Osteoblast (primary cell): ENCODE data around the gene AGBL5. TPM values are rescaled to one million over a fixed set of nuclear protein-coding genes. Genes with fewer than 3 reads are reported as not detected.

Source experiments
- DNase-seq: peaks from one replicate; pipeline ENCODE4 v3.0.0; 2011; ENCODE audit warnings: low spot score, mixed read lengths; ENCODE audit not compliant: insufficient read length; ENCODE audit errors: missing footprints
- H2AFZ ChIP-seq: 2 replicates; pipeline ENCODE4 v1.6.0; 2011; ENCODE audit warnings: mild to moderate bottlenecking, low read length
- H3K27ac ChIP-seq: 2 replicates; pipeline ENCODE4 v1.5.1; 2011; ENCODE audit warnings: mild to moderate bottlenecking, low read depth, low read length, moderate library complexity
- H3K27me3 ChIP-seq: 2 replicates; pipeline ENCODE4 v1.6.0; 2012; ENCODE audit warnings: mild to moderate bottlenecking, control low read depth, inconsistent platforms, low read length, moderate library complexity; ENCODE audit not compliant: insufficient read depth
- H3K36me3 ChIP-seq: 2 replicates; pipeline ENCODE4 v1.5.1; 2011; ENCODE audit warnings: mild to moderate bottlenecking, low read length, control low read depth, moderate library complexity; ENCODE audit not compliant: insufficient read depth
- H3K4me1 ChIP-seq: 2 replicates; pipeline ENCODE4 v1.5.1; 2011; ENCODE audit warnings: mild to moderate bottlenecking, low read length, control low read depth, moderate library complexity; ENCODE audit not compliant: insufficient read depth
- H3K4me2 ChIP-seq: 2 replicates; pipeline ENCODE4 v1.6.0; 2011; ENCODE audit warnings: mild to moderate bottlenecking, low read length; ENCODE audit not compliant: insufficient read depth
- H3K4me3 ChIP-seq: fragments of 200-600 bp; sonication (generic); 3 replicates; pipeline ENCODE4 v1.5.1; 2012; ENCODE audit warnings: mild to moderate bottlenecking, low read length, inconsistent platforms; ENCODE audit not compliant: insufficient read depth
- H3K79me2 ChIP-seq: 2 replicates; pipeline ENCODE4 v1.6.0; 2012; ENCODE audit warnings: mild to moderate bottlenecking, low read length, control low read depth, inconsistent platforms; ENCODE audit not compliant: insufficient read depth
- H3K9me3 ChIP-seq: 2 replicates; pipeline ENCODE4 v1.5.1; 2011; ENCODE audit warnings: low read depth, low read length, control low read depth
- H4K20me1 ChIP-seq: 2 replicates; pipeline ENCODE4 v1.6.0; 2012; ENCODE audit warnings: mild to moderate bottlenecking, low read length, control low read depth; ENCODE audit not compliant: insufficient read depth
- total RNA-seq: library from RNA; depleted of rRNA; stranded (reverse); fragments of >200 nt; gene quantifications from 2 replicates; pipeline ENCODE4 v1.2.3, GENCODE V29; 2012
- TF ChIP-seq, protein P1 (sequence below): IDR thresholded peaks from 2 replicates; pipeline ENCODE4 v1.5.1; 2011; ENCODE audit warnings: mild to moderate bottlenecking, low read depth, low read length, moderate library complexity; ENCODE audit errors: extremely low read depth

Gene AGBL5
- total RNA-seq, 1 donor, result 24.6 TPM

DNA sequence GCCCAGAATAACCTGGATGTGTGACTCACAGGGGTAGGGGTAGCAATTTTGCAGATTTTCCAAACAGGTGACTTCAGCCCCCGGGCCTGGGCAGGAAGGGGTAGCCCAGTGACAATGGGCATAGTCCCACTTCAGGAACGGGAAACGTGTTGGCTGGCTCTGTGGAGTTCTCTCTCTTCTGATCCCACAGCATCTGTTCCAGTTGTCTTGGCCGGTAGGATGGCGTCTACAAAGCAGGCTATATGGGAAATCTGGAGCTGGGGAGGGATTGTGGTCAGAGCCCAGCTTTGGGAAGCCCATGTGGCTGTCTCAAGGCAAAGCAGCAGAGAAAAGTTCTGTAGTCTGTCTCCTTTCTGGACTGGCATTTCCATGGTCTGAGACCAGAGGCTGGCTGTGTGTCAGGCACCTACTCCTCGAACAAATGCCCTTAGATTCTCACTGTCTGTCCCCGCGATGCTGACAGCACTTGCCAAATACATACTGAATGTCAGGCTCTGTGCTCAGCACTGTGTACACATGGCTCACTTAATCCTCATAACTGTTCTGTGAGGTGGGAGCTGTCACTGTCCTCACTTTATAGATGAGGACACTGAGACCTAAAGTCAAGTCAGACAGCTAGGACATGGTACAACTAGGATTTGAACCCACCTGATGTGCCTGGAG, 36.6 kb upstream of the AGBL5 start:
- Histone ChIP-seq H3K4me2 (no peak overlapping the region), H3K9me3 (no peaks in the 10 kb centered on the region), H3K79me2 (no peaks in the 10 kb centered on the region), H3K4me3 (no peak overlapping the region), H4K20me1 (peaks cover 14% of the 10 kb centered on the region), H2AFZ (no peak overlapping the region), H3K36me3 (peaks cover 4% of the 10 kb centered on the region), H3K4me1 (peaks cover 28% of the 10 kb centered on the region), H3K27ac (peak overlapping the region; percentile 84), H3K27me3 (no peaks in the 10 kb centered on the region)
- DNase-seq, result peak; percentile 54
- TF ChIP-seq, protein P1, sequence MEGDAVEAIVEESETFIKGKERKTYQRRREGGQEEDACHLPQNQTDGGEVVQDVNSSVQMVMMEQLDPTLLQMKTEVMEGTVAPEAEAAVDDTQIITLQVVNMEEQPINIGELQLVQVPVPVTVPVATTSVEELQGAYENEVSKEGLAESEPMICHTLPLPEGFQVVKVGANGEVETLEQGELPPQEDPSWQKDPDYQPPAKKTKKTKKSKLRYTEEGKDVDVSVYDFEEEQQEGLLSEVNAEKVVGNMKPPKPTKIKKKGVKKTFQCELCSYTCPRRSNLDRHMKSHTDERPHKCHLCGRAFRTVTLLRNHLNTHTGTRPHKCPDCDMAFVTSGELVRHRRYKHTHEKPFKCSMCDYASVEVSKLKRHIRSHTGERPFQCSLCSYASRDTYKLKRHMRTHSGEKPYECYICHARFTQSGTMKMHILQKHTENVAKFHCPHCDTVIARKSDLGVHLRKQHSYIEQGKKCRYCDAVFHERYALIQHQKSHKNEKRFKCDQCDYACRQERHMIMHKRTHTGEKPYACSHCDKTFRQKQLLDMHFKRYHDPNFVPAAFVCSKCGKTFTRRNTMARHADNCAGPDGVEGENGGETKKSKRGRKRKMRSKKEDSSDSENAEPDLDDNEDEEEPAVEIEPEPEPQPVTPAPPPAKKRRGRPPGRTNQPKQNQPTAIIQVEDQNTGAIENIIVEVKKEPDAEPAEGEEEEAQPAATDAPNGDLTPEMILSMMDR, result no peak

DNA sequence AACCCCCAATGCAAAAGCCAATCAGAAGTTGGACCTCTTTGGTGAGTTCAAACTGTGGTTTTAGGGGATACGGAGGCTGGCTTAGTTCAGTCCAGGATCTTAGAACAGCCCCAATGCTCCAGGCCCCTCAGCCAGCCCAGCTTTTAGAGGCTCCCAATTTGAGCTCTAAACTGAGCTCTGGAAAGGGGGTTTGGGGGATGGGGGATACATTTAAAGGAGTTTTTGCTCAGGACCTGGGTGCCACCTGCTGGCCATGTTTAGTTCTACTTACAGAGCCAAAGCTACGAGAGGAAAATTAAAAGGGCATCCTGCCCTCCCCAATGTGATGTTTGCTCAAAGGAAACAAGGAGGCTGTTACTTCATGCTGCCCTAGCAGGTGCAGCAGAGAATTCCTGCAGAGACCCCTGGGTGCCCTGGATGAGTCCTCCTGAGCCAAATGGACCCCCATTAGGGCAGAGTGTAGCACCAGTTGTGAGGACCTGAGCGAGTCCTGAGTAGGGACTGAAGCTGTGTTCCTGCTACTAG, 34.6 kb upstream of the AGBL5 start:
- TF ChIP-seq, protein P1, result peak; percentile 80
- DNase-seq, result peak; percentile 94
- H4K20me1 ChIP-seq, result peaks cover 26% of the 10 kb centered on the region

DNA sequence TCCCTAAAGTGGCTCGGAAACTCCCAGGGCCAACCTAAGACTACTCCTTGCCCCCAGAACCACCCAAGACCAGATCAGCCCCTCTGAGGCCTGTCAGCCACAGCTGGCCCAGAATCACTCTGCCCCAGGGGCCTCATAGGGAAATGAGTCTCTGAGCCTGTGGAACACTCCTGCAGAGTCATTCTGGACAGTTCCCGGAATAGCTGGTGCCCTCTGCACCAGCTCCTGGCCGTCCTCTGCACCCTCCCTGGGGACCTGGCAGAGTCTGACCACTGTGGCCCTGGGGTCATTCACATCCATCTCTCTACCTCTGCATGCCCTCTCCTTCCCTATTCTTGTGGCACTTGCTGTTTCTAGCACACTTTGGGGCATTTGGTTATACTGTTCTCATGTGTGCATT, 33.3 kb upstream of the AGBL5 start:
- H3K4me1 ChIP-seq, result peaks cover 28% of the 10 kb centered on the region
- TF ChIP-seq, protein P1, result no peak
- peaks cover 13% of the 10 kb centered on the region for H3K36me3 ChIP-seq
- DNase-seq, result no peak
- H3K27me3 ChIP-seq, result no peaks in the 10 kb centered on the region
- no peaks in the 10 kb centered on the region for H3K79me2 ChIP-seq
- no peak overlapping the region for H2AFZ ChIP-seq
- no peak overlapping the region for H3K4me2 ChIP-seq
- H4K20me1 ChIP-seq, result peaks cover 36% of the 10 kb centered on the region
- no peak overlapping the region for H3K27ac ChIP-seq
- H3K9me3 ChIP-seq, result no peaks in the 10 kb centered on the region
- H3K4me3 ChIP-seq, result no peak overlapping the region

More for the DNA sequence above, 34.6 kb upstream of the AGBL5 start:
- Histone ChIP-seq H3K4me1 (peaks cover 28% of the 10 kb centered on the region), H3K9me3 (no peaks in the 10 kb centered on the region), H3K27me3 (no peaks in the 10 kb centered on the region), H2AFZ (no peak overlapping the region), H3K79me2 (no peaks in the 10 kb centered on the region), H3K4me3 (no peak overlapping the region), H3K4me2 (no peak overlapping the region), H3K27ac (no peak overlapping the region), H3K36me3 (peaks cover 4% of the 10 kb centered on the region)

DNA sequence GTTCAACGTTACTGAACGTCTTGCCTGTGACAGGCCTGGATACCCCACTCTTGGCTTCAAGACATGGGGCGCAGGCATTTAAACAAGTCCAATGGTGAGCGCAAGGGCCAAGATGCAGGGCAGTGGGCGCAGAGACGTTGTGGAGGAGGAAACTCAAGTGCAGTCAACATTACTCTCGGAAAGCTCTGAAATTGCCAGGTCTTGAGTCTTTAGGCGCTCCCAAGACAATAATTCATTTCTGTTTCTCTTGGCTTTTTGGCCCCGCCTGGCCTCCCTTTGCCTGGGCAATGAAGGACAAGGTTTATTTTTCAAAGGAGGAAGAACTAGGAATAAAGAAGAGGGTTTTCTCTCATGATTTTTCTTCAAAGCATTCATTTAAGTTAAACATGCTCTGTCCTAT, 32.0 kb upstream of the AGBL5 start:
- TF ChIP-seq, protein P1, result no peak
- Histone ChIP-seq H4K20me1 (peaks cover 42% of the 10 kb centered on the region), H3K36me3 (peaks cover 17% of the 10 kb centered on the region), H3K4me2 (no peak overlapping the region), H3K9me3 (no peaks in the 10 kb centered on the region), H2AFZ (no peak overlapping the region), H3K4me1 (peaks cover 28% of the 10 kb centered on the region), H3K27me3 (no peaks in the 10 kb centered on the region), H3K4me3 (no peak overlapping the region), H3K27ac (no peak overlapping the region), H3K79me2 (no peaks in the 10 kb centered on the region)
- no peak for DNase-seq
